Right lobe of liver (tissue), 6 donors: ENCODE measurements around the gene DPPA3. TPM values are rescaled to one million over a fixed set of nuclear protein-coding genes. Genes with fewer than 3 reads are reported as not detected.

Experiments
- ATAC-seq, 4 donors: fragments of 200-7000 bp; cut with Tn5 transposase; one replicate each; pipeline ENCODE4 v1.9.1; 2020; ENCODE audit warnings: mild to moderate bottlenecking in 4 of 4, moderate library complexity in 4 of 4
- DNase-seq, 3 donors: peaks; one replicate each; pipeline ENCODE4 v3.0.0-alpha.2; 2020
- H3K27ac ChIP-seq, 3 donors: fragments of 200-600 bp; one replicate each; pipeline ENCODE4 v1.8.0; 2022
- H3K27me3 ChIP-seq, 2 donors: fragments of 200-600 bp; one replicate each; pipeline ENCODE4 v1.8.0; 2022
- H3K36me3 ChIP-seq, 4 donors: fragments of 200-600 bp; sonication (generic) in 1 of 4; one replicate each; pipeline versions ENCODE4 v1.5.1 to v1.8.0; 2017 to 2022; ENCODE audit warnings: control low read depth in 1 of 4
- H3K4me1 ChIP-seq, 4 donors: fragments of 200-600 bp; sonication (generic) in 1 of 4; one replicate each; pipeline versions ENCODE4 v1.5.1 to v1.8.0; 2017 to 2022; ENCODE audit warnings: control low read depth in 1 of 4
- H3K4me3 ChIP-seq, 3 donors: fragments of 200-600 bp; one replicate each; pipeline ENCODE4 v1.8.0; 2022
- H3K9me3 ChIP-seq, 4 donors: fragments of 200-600 bp; sonication (generic) in 1 of 4; one replicate each; pipeline versions ENCODE4 v1.5.1 to v1.8.0; 2017 to 2022; ENCODE audit warnings: control low read depth in 1 of 4
- POLR2A ChIP-seq: fragments of 450-650 bp; IDR thresholded peaks from one replicate; pipeline ENCODE4 v1.6.1; 2017; ENCODE audit warnings: antibody characterized with exemption, mild to moderate bottlenecking
- WGBS: methylation state at CpG from one replicate; pipeline ENCODE4 v1.1.6; 2018; ENCODE audit warnings: low coverage, low lambda C conversion rate; ENCODE audit not compliant: insufficient coverage; ENCODE audit errors: missing lambda C conversion rate; 5-methylcytosine and 5-hydroxymethylcytosine counted together
- intact Hi-C, 2 donors: fragments of 100-400 bp; cut with DNase I; formaldehyde crosslinking; loops; one replicate each; pipeline versions ENCODE4 v1.11.2 to v1.14.1; 2022
- total RNA-seq, 6 experiments: library from RNA; depleted of rRNA in 2 of 6; stranded (reverse); fragments of >200 nt in 2 of 6; fragmentation: NEBNext Ultra II Directional in 3 of 6; extraction: Animal tissue kit (Norgen Biotek cat#: 25700) in 3 of 6; gene quantifications; one replicate each; pipeline versions ENCODE4 v1.1.0 to v1.2.4, GENCODE V29; 2016 to 2023
- TF ChIP-seq, protein P1 (sequence below), 4 donors: fragments of 200-600 bp in 3 of 4; fragments of 450-650 bp in 1 of 4; IDR thresholded peaks; one replicate each; pipeline versions ENCODE4 v1.5.1 to v1.8.0; 2016 to 2022; ENCODE audit warnings: antibody characterized with exemption in 4 of 4, mild to moderate bottlenecking in 2 of 4
- donor health status: DM: no; HTN: yes; CAD: no.
- donor health status: DM: no; HTN: no; CAD: no.
- donor health status: DM: no; HTN: no; CAD: no.
- donor health status: DM: no; HTN: yes; CAD: no.
- donor health status: DM: no; HTN: yes; CAD: no.

Gene DPPA3
- total RNA-seq, 6 experiments from 2014 or later, result not detected

DNA sequence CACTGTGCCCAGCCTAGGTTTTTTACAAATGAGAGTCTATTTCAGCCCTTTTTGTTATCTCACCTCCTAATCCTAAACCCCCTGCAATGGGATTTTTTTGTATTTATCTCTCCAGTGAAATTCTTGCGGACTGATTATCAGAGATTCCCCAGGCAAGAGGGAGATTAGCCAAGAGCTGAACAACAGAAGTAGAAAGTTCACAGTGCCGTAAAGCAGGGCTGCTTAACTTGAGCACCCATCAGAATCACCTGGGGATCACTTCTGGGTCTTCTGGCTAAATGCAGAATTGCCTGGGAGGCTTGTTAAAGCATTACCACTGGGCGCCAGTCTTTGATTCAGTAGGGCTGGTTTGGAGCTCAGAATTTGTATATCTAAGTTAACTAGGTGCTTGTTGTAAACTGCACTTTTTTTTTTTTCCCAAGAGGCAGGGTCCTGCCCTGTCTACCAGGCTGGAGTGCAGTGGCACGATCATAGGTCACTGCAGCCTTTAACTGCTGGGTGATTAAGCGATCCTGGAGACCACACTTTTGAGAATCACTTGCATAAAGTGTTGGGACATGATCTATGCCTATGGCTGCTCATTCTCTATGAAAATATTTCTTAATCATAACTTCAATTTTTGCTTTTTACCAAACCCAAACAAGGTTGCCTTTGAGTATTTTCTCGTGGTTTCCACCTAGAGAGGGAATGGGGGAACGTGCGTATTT lies 1.1 kb upstream of the DPPA3 start:
- 40% methylated on average over 6 of the region's 8 CpGs for WGBS
- Histone ChIP-seq H3K36me3 (no peaks in the 10 kb centered on the region), H3K4me3 (no peak overlapping the region), H3K27me3 (no peaks in the 10 kb centered on the region), H3K4me1 (no peaks in the 10 kb centered on the region), H3K9me3 (no peaks in the 10 kb centered on the region), H3K27ac (no peak overlapping the region)
- TF ChIP-seq POLR2A, result no peak
- TF ChIP-seq, protein P1, sequence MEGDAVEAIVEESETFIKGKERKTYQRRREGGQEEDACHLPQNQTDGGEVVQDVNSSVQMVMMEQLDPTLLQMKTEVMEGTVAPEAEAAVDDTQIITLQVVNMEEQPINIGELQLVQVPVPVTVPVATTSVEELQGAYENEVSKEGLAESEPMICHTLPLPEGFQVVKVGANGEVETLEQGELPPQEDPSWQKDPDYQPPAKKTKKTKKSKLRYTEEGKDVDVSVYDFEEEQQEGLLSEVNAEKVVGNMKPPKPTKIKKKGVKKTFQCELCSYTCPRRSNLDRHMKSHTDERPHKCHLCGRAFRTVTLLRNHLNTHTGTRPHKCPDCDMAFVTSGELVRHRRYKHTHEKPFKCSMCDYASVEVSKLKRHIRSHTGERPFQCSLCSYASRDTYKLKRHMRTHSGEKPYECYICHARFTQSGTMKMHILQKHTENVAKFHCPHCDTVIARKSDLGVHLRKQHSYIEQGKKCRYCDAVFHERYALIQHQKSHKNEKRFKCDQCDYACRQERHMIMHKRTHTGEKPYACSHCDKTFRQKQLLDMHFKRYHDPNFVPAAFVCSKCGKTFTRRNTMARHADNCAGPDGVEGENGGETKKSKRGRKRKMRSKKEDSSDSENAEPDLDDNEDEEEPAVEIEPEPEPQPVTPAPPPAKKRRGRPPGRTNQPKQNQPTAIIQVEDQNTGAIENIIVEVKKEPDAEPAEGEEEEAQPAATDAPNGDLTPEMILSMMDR (IDR thresholded peaks at IDR 0.05), result no peak
- intact Hi-C loops, result no loop called here
- no peak for DNase-seq
- no peak for ATAC-seq

DNA sequence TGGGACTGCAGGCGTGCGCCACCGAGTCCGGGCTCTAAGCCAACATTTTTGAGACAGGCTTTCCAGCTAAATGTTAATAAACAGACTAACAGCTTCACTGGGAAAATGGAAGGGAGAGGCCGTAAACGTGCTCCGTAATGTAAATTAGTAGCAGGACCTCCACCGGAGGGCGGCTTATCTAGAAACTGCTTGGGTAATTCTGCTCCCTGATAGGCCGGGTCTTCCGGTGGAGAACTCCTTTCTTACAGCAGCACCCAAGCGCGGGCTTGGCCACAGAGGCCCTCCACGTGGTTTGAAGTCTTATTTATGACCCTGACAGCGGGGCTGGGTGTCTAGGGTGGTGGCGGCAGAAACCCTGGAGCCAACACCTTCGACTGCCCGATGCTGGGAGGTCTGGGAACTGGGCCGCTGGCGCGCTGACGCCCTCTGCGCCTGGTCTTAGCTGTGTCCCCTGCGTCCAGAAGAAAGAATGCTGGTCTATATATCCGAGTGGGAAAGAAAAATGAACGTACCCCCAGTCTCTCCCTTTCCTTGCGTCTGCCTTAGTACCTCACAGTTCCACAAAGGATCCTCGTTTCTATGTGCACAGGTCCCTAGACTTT lies 1.7 kb downstream of the DPPA3 start:
- Histone ChIP-seq H3K27me3 (no peaks in the 10 kb centered on the region), H3K4me3 (no peak overlapping the region), H3K4me1 (no peaks in the 10 kb centered on the region), H3K9me3 (no peaks in the 10 kb centered on the region), H3K36me3 (no peaks in the 10 kb centered on the region), H3K27ac (no peak overlapping the region)
- intact Hi-C loops, result no loop called here
- WGBS, result 84% methylated on average over 21 of the region's 28 CpGs
- TF ChIP-seq POLR2A, result no peak
- TF ChIP-seq, protein P1 (IDR thresholded peaks at IDR 0.05), result no peak
- DNase-seq (no peak), ATAC-seq (no peak)

DNA sequence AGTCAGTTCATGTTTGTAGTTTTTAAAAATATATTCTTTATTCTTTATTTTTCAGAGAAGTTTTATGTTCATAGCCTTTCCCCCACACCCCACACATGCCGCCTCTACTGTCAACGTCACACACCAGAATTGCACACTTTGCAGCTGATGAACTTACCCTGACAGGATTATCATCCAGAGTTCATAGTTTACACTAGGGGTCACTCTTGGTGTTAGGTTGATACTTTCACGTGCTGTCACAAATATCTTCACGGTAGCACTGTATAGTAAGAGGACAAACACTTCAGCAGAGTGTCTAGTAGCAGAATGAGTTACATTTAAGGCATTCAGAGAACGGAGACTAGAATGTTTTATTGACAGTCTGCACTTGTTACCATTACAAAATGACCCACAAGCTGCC lies 5.1 kb downstream of the DPPA3 start:
- no peak for TF ChIP-seq POLR2A
- TF ChIP-seq, protein P1 (IDR thresholded peaks at IDR 0.05), result peak in 3 of 4 donors; percentile 23 to 32 (median 26)
- Histone ChIP-seq H3K27me3 (no peaks in the 10 kb centered on the region), H3K4me3 (no peak overlapping the region), H3K4me1 (no peaks in the 10 kb centered on the region), H3K36me3 (no peaks in the 10 kb centered on the region), H3K27ac (no peak overlapping the region), H3K9me3 (no peaks in the 10 kb centered on the region)
- ATAC-seq, result peak; percentile 33 to 68 (median 64)
- 14% methylated on average over 5 of the region's 5 CpGs for WGBS
- intact Hi-C loops, result no loop called here
- DNase-seq, result no peak

DNA sequence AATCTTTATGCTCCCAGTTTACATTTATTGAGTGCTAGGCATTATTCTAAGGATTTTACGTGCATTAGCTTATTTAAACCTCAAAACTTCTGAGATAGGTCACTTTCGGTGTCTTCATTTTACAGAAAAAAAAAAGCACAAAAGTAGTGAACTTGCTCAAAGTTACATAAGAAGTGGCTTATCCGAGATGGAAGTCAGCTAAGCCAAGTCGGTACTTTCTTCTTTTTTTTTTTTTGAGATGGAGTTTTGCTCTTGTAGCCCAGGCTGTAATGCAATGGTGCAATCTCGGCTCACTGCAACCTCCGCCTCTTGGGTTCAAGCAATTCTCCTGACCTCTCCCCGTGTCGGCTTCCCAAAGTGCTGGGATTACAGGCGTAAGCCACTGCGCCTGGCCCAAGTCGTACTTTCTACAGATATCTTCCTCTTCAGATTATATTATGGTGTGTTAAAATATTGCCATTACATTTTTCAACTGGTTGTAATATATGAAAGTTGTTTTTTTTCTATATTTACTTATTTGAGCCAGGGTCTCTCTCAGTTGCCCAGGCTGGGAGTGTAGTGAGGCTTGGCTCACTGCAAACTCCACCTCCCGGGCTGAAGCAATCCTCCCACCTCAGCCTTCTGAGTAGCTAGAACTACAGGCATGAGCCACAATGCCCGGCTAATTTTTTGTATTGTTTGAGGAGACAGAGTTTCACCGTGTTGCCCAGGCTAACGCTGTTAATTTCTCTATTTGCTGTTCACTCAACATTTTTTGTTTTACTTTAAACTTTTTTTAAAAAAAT lies 8.9 kb downstream of the DPPA3 start:
- DNase-seq (no peak), ATAC-seq (no peak)
- intact Hi-C loops, result no loop called here

More for the DNA sequence above, 8.9 kb downstream of the DPPA3 start:
- TF ChIP-seq, protein P1 (IDR thresholded peaks at IDR 0.05), result no peak
- no peak for TF ChIP-seq POLR2A
- Histone ChIP-seq H3K27ac (no peak overlapping the region), H3K9me3 (no peaks in the 10 kb centered on the region), H3K4me3 (no peak overlapping the region), H3K36me3 (no peaks in the 10 kb centered on the region), H3K27me3 (no peaks in the 10 kb centered on the region), H3K4me1 (no peaks in the 10 kb centered on the region)
- 50% methylated on average over 14 of the region's 15 CpGs for WGBS
